SKM-1 treated with dmso at 0.1 percent for 144 hours (cell line): ENCODE data around the gene ZCCHC24.
"Not testable (repeated sequence)": the region's sequence is repeated elsewhere in the genome, so short reads cannot be mapped to it uniquely, and the experiment has no call there.

Experiments used
- DNase-seq: peaks from one replicate; lab custom pipeline; 2025; ENCODE audit not compliant: unreplicated experiment; lab: John Stamatoyannopoulos, UW

ZCCHC24 gene

GRCh38 chr10:79447249-79447648 lies 1.8 kb upstream of the ZCCHC24 start:
- not testable (repeated sequence) for DNase-seq

DNA sequence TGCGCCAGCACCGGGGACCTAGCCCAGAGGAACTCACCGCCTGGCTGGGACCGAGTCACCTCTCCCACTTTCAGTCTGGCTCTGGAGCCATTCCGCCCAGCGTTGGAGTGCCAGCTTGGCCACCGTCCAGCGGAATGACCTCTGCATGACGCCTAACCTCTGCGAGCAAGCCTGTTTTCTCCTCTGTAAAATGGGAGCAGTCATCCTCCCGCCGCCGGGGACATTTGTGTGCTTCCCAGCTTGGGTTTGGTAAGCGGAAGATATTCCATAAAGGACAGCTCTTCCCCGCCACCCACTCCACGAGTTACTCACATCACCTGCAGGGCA lies 1.3 kb upstream of the ZCCHC24 start:
- DNase-seq, result no peak

DNA sequence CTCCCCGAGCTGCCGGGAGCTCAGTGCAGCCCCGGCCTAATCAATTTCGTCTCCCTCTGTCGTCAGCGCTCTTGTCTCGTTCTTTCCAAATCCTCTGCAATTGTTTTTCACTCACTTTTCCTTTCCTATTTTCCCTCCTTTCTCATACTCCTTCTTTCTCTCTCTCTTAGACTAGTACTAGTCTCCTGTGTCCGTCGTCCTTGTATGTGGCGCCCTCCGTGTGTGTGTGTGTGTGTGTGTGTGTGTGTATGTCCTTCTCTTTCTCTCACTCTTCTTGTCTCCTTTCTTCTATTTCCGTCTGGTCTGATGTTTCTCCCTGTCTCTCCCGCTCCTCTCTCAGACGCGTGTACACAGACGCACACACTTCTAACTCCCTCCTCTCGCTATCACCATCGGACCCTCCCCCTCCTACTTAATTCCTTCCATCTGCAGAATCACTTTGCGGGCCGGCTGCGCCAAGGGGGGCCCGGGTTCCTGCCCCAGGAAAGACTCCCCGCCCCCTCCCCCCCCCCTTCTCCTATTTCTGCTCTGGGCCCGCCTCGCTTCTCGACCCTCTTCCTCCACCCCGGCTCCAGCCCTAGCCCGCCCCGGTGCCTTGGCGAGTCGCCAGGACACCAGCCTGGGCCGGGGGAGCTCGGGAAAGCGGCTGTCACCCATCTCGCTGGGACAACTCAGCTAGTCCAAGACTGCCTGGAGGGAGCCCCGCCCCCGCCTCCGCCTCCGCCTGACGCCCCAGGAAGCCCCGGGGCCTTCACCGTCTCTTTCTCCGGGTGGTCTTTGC lies 743 bp upstream of the ZCCHC24 start:
- DNase-seq, result no peak

DNA sequence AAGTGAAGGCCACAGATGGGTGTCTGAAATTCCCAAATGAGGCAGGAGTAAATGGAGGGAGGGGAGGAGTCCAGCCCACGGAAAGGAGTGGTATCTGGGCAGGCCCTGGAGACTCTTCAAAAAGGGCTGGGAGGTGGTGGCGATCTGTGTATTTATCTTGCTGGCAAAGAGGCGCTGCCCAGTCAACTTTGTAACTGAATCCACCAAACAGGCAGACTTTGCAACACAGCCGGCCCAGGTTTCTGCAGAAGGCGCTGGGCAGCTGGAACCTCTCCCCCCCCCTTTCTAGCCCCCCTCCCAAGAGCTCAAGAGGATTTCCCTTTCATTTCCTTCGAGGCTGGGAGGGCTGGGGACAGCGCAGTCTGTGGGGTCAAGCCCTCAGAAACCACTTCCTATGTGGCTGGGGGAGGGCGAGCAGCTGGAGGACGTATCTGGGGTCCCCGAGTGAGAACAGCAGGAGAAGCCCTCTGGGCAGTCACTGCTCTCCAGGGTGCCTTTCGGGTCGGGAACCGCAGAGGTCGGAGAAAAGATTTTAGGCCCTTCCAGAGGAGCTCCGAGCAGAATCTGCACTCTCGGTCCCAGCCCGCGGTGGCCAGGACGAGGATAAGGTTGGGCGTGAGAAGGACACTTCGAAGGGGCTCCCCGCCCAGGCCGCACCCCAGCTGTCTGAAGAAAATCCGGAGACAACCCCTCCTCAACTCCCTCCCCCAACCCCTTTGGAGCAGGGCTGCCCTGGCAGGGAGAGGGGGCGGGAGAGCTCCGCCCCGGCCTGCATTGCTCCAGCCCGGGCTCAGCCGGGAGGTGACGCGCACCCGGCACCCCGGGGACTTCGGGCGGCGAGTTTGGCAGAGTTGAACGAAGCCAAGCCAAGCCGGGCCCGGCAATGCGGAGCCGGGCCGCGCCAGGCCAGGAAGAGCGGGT lies 965 bp downstream of the ZCCHC24 start:
- peak; percentile 59 for DNase-seq

- DNase-seq, result no peak
Measured at GRCh38 chr10:79443338-79444198, 1.9 kb downstream of the ZCCHC24 start.

DNA sequence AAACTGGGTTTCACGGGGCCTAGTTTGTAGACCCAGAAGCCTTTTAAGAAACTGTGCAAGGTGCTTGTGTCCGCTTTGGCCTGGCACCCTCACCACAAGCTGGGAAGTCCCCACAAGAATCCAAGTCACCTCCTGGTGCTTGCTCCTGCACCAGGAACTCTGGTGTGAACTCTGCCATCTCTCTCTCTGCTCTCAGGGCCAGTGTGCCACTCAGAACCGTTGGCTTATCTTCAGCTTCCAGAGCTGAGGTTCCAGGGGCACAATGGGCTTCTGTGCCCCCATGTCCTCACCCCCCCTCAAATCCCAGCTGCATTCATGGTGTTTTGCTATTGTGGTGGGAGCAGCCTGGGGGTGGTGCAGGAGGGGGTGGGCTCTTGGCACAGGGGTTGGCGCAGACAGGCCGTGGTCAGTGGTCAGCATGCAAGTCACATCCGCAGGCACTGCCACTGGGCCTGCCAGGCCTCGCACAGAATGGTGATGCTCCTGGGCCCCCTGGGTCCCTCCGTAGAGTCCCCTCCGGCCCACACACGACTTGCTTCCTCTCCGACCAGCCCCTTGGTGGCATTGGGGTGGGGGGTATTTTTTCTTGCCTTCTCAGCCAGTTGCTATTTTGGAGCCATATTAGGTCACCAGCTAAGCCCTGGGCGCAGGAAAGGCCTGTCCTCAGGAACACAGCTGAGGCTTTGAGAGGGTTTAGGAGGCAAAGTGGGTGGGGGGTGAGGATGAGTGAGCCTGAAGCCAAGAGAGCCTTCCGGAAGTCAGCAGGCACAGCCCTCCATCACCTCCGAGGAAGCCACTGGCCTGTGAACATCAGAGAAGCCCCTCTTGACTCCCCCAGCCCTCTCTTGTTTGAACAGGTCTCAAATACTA lies 3.0 kb downstream of the ZCCHC24 start:
- DNase-seq, result no peak

DNA sequence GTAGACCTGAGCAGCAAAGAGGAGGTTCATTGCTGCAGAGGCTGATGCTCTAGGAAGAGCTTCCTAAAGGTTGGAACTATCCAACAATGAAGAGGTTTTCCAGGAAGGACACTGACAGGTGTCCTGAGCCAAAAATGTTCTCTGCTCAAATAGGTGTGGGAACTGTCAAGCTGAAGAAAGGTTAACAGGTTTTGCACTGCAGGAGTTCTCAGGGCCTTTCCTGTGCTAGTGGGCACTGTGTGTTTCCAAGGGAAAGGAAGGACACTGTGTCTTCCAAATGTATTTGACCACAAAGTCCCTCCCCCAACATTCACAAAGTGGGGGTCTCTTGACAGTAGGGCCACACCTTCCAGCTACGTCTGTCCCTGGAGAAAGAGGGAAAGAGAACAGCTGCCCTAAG lies 4.0 kb downstream of the ZCCHC24 start:
- no peak for DNase-seq

DNA sequence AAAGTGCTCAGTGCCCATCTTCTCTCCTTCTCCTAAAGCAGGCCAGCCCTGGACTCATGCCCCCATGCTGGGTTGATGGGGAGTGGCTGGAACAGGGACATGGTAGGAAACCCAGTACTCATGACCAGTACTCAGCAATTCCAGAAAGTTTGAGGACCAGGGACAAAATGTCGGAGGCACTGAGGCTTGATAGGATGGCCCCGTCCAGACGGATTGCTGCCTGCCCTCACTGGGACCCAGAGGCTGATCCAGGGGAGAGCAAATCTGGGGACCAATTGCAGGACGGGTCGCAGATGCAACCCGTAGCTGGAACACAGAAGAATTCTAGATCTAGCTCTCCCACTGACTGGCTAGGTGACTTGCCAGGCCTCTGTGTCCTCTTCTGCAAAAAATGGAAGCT lies 5.1 kb downstream of the ZCCHC24 start:
- no peak for DNase-seq

- no peak for DNase-seq
Measured at GRCh38 chr10:79438699-79439085, 6.7 kb downstream of the ZCCHC24 start.

DNA sequence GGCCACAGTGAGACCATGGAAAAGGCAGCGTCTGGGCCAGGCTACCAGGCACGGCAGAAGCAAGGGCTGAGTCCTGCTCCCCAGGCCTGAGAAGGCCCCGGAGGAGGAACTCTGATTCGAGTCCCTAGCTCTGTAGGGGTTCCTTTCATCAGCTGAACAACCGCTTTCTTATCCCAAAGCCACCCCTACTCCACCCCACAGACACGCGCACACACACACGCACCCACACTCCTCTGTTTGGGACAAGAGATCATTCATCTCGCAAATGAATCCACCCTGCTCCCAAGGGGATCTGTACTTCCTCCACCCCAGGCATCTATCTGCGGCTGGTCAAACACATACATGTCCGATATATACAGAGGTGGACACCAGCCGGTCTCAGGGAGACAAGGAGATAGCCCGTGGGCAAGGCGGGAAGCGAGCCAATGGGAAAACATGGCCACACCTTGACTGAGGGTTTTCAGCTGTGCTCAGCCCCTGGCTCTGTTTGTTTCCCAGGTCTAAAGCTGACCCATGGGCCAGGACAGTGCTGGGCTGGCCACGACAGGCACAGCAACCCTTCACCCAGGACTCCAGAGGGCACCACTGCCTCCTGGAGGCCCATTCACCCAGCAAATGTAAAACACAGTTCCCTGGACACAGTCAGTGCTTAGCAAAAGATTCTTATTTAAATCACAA lies 7.3 kb downstream of the ZCCHC24 start:
- no peak for DNase-seq

DNA sequence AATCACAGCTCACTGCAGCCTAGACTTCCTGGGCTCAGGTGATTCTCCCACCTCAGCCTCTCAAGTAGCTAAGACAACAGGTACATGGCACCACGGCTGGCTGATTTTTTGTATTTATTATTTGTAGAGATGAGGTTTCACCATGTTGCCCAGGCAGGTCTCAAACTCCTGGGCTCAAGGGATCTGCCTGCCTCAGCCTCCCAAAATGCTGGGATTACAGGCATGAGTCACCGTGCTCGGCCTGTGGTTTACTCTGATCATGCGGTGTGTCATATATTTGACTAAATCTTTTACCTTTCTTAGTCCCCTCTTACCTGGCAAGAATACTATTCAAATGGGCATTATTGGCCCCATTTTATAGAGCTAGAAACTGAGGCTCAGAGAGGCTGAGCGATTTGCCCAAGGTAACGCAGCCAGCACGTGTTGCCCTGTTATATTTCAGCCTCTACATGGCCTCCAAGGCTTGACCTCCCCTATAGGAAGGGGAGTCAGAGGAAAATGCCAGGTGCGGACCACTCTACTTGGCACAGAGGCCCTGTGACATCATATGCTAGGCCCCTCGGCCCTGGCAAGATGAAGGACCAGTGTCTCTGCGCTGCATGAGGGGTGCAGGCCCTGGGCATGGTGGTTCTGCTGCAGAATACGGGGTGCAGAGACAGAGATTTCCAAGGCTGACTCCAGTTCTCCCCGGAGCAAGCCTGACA lies 8.2 kb downstream of the ZCCHC24 start:
- no peak for DNase-seq

- DNase-seq, result no peak
Measured at GRCh38 chr10:79436850-79437103, 8.6 kb downstream of the ZCCHC24 start.

DNA sequence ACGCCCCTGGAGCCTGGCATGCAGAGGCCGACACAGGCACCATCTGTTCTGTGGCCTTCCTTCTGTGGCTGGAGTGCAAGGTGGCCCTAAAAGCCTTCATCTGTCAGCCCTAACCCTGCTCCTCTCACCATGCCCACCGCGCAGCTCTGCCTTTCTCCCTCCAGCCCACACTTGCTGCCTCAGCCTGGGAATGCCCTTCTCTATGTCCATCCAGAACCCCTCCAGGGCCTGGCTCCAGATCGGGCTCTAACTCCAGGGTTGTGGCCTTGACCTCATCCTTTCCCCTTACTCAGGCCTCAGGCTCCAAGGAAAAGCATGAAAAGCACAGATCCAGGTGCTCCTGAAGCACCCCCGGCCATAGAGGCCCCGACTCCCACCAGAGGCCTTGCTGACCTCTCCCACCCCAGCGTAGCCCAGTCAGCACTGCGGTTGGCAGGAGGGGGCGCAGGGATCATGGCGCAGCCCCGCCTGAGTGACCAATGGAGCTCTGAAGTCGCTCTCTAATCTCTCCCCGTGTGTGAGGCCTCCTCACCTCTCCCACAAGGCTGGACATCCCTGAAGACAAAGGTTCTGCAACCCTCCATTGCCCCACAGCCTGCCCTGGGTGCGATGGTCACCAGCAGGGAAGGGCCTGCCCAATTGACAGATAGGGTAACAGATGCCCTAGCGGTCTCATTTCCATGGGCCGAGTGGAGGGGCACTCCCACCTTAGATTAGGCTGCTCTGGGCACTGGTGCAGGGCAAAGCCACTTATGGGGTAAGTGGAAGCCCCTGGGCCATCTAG lies 9.2 kb downstream of the ZCCHC24 start:
- DNase-seq, result no peak

DNA sequence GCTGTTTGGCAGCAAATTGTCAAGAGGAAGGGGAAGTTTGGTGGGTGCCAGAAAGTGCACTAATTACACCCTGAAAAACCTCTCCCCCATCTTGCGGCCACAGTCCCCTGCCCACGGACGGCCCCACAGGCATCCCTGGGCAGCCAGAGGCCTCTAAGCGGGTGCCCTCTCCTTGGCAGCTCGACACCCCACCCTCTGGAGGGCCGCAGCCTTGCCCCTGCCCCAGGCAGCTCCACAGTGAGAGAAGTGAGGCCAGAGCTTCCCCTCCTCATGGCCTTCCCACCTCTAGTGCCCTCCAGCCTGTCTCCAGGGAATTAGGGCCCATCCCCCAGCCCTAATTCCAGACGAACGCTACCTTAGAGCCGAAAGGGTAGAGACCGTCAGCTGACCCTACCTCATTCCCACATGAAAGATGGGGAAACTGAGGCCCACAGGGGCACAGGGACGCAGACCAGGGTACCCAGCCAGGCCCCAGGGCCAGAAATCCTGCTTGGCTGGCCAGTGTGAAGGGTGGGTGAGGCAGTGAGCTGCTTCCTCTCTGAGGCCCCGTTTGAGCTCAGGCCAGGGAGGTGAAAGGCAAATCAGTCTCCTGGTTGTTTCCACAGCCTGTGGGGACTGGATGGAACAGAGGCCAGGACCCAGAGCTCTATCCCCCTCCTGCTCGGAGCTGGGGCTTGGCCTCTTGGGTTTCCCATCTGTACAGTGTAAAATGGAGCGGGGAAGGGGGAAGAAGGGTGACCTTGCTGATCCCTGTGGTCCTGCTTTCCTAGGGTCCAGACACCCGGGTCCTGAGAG lies 10.0 kb downstream of the ZCCHC24 start:
- no peak for DNase-seq

- DNase-seq, result no peak
Measured at GRCh38 chr10:79434821-79435251, 10.6 kb downstream of the ZCCHC24 start.

GRCh38 chr10:79434223-79434687 lies 11.2 kb downstream of the ZCCHC24 start:
- no peak for DNase-seq

DNA sequence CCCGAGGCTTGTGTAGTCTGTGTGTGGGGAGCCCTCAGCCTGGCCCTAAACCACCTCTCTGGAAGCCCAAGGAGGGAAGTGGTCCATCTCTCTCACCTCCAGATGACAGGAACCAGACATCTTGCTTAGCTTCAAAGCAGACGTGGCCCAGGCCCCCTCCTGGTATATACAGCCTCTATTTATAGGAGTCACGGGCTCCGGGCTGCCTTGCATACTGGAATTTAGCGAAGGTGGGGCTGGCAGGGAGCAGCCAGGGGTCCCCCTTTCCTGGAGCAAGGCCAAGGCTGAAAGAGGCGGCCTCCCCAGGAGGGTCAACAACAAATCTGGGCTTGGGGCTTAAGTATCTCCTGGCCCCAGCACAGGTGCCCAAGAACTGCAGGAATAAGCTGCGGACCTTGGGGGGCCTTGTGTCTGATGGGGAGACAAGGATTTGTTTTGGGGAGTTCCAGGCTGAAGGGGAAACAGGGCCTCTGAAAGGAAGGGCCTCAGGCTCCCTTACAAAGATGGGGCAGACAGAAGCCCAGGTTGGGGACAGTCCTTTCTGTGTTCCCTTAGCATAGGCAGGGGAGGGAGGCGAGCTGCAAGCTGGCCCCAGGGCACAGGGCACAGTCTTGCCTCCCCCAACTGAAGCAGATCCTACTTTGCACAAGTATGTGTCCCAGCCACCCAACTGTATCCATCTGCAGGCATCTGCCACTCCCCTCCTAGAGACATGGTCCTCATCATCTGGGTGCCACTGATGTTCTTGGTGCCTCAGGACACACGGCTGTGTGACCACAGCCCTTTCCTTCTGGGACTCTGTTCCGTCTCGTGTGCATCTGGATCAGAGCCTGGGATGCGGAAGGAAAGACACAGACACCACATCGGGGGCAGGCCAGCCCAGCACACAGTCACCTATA lies 11.9 kb downstream of the ZCCHC24 start:
- no peak for DNase-seq
